ENCODE measurements around the gene CCT7.
"Not testable (repeated sequence)": the region's sequence is repeated elsewhere in the genome, so short reads cannot be mapped to it uniquely, and the experiment has no call there.

The CCT7 gene

DNA sequence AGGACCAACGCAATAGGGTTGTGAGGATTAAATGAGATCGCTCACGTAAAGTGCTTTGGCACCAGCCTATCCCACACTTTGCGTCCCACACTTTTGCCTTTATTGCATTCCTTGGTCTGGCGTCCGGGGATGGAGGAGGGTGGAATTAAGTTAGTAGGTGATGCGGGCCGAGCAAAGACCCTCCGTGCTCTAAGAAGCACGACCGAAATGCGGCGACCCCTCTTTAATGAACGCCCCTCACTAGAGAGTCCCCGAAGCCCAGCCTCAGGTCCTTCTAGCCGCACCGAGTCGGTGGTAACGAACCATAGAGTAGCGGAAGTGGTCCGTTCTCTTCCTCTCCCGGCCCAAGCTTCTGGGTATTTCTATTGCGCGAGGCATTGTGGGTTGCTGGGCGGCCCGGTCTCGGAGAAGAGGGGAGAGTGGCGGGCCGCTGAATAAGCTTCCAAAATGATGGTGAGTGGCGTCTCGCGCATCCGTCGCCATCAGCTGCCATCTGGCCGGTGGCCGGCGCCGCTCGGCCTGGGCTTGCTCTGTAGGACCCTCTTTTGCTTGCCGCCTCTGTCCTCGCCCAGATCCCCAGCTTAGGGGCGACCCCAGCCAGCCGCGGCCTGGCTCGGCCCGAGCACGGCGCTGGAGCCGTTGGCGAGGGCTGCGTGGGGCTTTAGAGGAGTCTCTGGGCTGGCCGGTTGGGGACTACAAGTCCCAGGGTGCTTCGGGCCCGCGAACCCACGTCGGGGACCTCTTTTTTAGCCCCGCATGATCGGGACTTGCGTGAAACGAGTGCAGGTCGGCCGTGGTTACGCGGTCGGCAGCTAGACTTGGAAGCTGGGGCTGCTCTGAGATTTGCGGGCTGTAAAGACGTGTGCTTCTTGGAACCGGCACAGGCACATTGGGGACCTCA, at the start of gene CCT7:
CCT7 (plus strand) TSS at position 377 of the 901 bp plus-strand sequence; CDS start at position 448, 71 bp downstream.
- H3K4me1 ChIP-seq (ENCODE audit: control insufficient read depth, insufficient read depth, low read length, unreplicated experiment): peaks cover 28% of the 10 kb centered on the region
- peak within 1 kb of the TSS; percentile 73 for H3K27ac ChIP-seq (ENCODE audit: low read depth, low read length)
- peaks cover 4% of the 10 kb centered on the region for H3K36me3 ChIP-seq (ENCODE audit: insufficient read depth, low read length)
- H3K4me3 ChIP-seq (ENCODE audit: low read depth, low read length): peak within 1 kb of the TSS; percentile 85
- no peaks in the 10 kb centered on the region for H3K27me3 ChIP-seq (ENCODE audit: insufficient read depth, low read length)
- peaks cover 51% of the 10 kb centered on the region for H3K79me2 ChIP-seq (ENCODE audit: control insufficient read depth, insufficient read depth, low read length, unreplicated experiment)
- H2AFZ ChIP-seq (ENCODE audit: low read length, unreplicated experiment): peak within 1 kb of the TSS; percentile 71

- H3K27ac ChIP-seq (ENCODE audit: low read depth, low read length): no peak overlapping the region
- H3K36me3 ChIP-seq (ENCODE audit: insufficient read depth, low read length): no peaks in the 10 kb centered on the region
- H3K79me2 ChIP-seq (ENCODE audit: control insufficient read depth, insufficient read depth, low read length, unreplicated experiment): no peaks in the 10 kb centered on the region
- peaks cover 60% of the 10 kb centered on the region for H3K27me3 ChIP-seq (ENCODE audit: insufficient read depth, low read length)
- no peaks in the 10 kb centered on the region for H3K4me1 ChIP-seq (ENCODE audit: control insufficient read depth, insufficient read depth, low read length, unreplicated experiment)
- no peak overlapping the region for H2AFZ ChIP-seq (ENCODE audit: low read length, unreplicated experiment)
- no peak overlapping the region for H3K4me3 ChIP-seq (ENCODE audit: low read depth, low read length)
Measured at GRCh38 chr2:73185965-73186364, 48.1 kb upstream of the CCT7 start.

DNA sequence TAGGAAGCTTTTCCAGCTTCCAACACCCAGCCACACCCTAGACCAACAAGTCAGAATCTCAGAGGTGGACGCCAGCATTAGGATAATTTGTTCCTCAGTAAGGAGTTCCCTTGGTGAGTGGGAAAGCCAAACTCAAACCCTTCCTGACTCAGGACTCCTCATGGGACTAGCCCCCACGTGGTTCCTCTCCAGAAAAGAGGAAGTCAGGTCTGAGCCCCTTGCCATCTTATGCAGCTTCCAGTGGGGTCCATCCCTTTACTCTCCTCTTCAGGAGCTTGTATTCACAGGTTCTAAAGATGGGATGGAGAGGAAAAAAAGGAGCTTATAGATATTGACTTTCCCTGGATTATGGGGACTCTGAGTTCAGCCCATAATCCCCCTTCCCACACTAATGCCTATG, 46.6 kb upstream of the CCT7 start:
- Histone ChIP-seq H3K4me1 (ENCODE audit: control insufficient read depth, insufficient read depth, low read length, unreplicated experiment) (no peaks in the 10 kb centered on the region), H3K27me3 (ENCODE audit: insufficient read depth, low read length) (peaks cover 69% of the 10 kb centered on the region), H3K36me3 (ENCODE audit: insufficient read depth, low read length) (no peaks in the 10 kb centered on the region), H3K27ac (ENCODE audit: low read depth, low read length) (no peak overlapping the region), H2AFZ (ENCODE audit: low read length, unreplicated experiment) (no peak overlapping the region), H3K4me3 (ENCODE audit: low read depth, low read length) (no peak overlapping the region), H3K79me2 (ENCODE audit: control insufficient read depth, insufficient read depth, low read length, unreplicated experiment) (no peaks in the 10 kb centered on the region)

GRCh38 chr2:73197579-73197978, 36.5 kb upstream of the CCT7 start:
- peaks cover 59% of the 10 kb centered on the region for H3K27me3 ChIP-seq (ENCODE audit: insufficient read depth, low read length)

GRCh38 chr2:73200281-73200680, 33.8 kb upstream of the CCT7 start:
- H2AFZ ChIP-seq (ENCODE audit: low read length, unreplicated experiment); H3K79me2 ChIP-seq (ENCODE audit: control insufficient read depth, insufficient read depth, low read length, unreplicated experiment); H3K36me3 ChIP-seq (ENCODE audit: insufficient read depth, low read length); H3K27ac ChIP-seq (ENCODE audit: low read depth, low read length); H3K4me1 ChIP-seq (ENCODE audit: control insufficient read depth, insufficient read depth, low read length, unreplicated experiment); H3K4me3 ChIP-seq (ENCODE audit: low read depth, low read length): not testable (repeated sequence)
- H3K27me3 ChIP-seq (ENCODE audit: insufficient read depth, low read length): peaks cover 74% of the 10 kb centered on the region

More at GRCh38 chr2:73197579-73197978, 36.5 kb upstream of the CCT7 start:
- Histone ChIP-seq H3K36me3 (ENCODE audit: insufficient read depth, low read length) (no peaks in the 10 kb centered on the region), H3K4me3 (ENCODE audit: low read depth, low read length) (no peak overlapping the region), H2AFZ (ENCODE audit: low read length, unreplicated experiment) (no peak overlapping the region), H3K4me1 (ENCODE audit: control insufficient read depth, insufficient read depth, low read length, unreplicated experiment) (no peaks in the 10 kb centered on the region), H3K27ac (ENCODE audit: low read depth, low read length) (no peak overlapping the region), H3K79me2 (ENCODE audit: control insufficient read depth, insufficient read depth, low read length, unreplicated experiment) (no peaks in the 10 kb centered on the region)

DNA sequence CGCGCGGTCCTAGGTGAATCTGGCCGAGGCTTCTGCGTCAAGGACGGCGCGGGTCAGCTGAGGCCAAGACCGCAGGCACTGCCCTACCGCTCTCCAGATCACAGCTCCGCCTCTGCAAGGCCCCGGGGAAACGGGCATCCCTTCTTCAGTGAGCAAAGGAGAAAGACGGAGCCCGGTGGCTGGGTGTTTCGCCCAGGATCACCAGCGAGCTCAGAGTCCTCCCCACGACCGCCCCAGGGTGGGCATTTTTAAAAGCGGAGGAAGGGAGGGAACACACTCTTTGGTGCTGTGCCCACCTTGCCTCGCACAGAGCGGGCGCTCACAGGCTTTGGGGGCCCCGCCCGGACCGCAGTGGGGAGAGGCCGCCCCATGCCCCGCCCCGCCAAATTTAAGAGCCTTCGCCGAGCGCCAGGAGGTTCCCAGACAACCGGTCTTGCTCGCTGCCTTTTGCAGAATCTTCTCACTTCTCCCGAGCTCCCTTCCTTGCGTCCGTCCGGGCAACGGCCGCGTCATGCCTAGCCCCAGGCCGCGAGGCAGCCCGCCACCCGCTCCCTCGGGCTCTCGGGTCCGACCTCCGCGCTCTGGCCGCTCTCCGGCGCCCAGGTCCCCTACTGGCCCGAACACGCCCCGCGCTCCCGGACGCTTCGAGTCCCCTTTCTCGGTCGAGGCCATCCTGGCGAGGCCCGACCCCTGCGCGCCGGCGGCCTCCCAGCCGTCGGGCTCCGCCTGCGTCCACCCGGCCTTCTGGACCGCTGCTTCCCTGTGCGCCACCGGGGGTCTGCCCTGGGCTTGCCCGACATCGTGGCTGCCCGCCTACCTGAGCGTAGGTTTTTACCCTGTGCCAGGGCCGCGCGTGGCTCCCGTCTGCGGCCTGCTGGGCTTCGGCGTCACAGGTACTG, 31.7 kb upstream of the CCT7 start, which contains the start of gene NOTO:
NOTO (plus strand) TSS at position 419 of the 899 bp plus-strand sequence; CDS start at position 512, 93 bp downstream.
- H3K27ac ChIP-seq (ENCODE audit: low read depth, low read length): no peak within 1 kb of the TSS
- H2AFZ ChIP-seq (ENCODE audit: low read length, unreplicated experiment): peak within 1 kb of the TSS; percentile 50
- H3K4me3 ChIP-seq (ENCODE audit: low read depth, low read length): peak within 1 kb of the TSS; percentile 52

DNA sequence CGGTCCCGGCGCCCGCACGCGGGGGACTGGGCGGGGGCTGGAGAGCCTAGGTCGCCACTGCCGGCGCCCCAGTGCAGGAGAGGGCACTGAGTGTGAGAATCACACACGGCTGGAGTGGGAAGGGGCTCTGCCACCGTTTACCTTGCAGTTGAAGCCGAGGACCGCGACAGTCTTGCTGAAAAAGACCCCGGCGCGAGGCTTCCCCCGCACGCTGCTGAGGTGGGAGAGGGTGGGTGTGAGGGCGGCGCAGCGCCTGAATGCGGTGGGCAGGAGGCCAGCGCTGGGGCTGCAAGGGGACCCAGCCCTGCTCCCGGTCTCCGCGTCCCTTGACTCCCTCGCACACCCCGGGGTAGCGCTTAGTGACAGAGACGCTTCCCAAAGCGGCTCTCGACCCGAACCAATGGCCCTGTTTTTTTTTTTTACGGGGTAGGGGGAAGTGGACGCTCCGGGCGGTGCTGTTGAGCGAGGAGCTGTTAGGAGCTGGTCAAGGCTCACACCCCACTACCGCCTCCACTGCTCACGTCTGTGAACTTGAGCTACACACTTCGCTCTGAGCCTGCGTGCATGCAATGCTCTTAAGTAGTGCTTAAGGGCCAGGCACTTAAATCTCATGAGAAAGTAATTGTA, 30.9 kb upstream of the CCT7 start:
- H2AFZ ChIP-seq (ENCODE audit: low read length, unreplicated experiment): no peak overlapping the region
- H3K79me2 ChIP-seq (ENCODE audit: control insufficient read depth, insufficient read depth, low read length, unreplicated experiment): no peaks in the 10 kb centered on the region
- no peak overlapping the region for H3K27ac ChIP-seq (ENCODE audit: low read depth, low read length)
- H3K4me1 ChIP-seq (ENCODE audit: control insufficient read depth, insufficient read depth, low read length, unreplicated experiment): no peaks in the 10 kb centered on the region
- no peak overlapping the region for H3K4me3 ChIP-seq (ENCODE audit: low read depth, low read length)
- H3K36me3 ChIP-seq (ENCODE audit: insufficient read depth, low read length): no peaks in the 10 kb centered on the region
- peaks cover 62% of the 10 kb centered on the region for H3K27me3 ChIP-seq (ENCODE audit: insufficient read depth, low read length)

More for the DNA sequence above, 31.7 kb upstream of the CCT7 start, which contains the start of gene NOTO:
- H3K4me1 ChIP-seq (ENCODE audit: control insufficient read depth, insufficient read depth, low read length, unreplicated experiment): no peaks in the 10 kb centered on the region
- H3K27me3 ChIP-seq (ENCODE audit: insufficient read depth, low read length): peaks cover 70% of the 10 kb centered on the region
- no peaks in the 10 kb centered on the region for H3K79me2 ChIP-seq (ENCODE audit: control insufficient read depth, insufficient read depth, low read length, unreplicated experiment)
- H3K36me3 ChIP-seq (ENCODE audit: insufficient read depth, low read length): no peaks in the 10 kb centered on the region

DNA sequence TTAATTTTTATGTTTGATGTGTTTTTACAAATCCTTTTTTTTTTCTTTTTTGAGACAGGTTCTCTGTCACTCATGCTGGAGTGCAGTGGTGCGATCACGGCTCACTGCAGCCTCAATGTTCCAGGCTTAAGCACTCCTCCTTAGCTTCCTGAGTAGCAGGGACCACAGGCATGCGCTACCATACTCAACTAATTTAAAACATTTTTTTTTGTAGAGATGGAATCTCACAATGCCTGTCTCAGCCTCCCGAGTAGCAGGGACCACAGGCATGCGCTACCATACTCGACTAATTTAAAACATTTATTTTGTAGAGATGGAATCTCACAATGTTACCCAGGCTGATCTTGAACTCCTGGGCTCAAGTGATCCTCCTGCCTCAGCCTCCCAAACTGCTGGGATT, 28.5 kb upstream of the CCT7 start:
- no peaks in the 10 kb centered on the region for H3K4me1 ChIP-seq (ENCODE audit: control insufficient read depth, insufficient read depth, low read length, unreplicated experiment)
- H3K36me3 ChIP-seq (ENCODE audit: insufficient read depth, low read length): no peaks in the 10 kb centered on the region
- peaks cover 49% of the 10 kb centered on the region for H3K27me3 ChIP-seq (ENCODE audit: insufficient read depth, low read length)

GRCh38 chr2:73208258-73208657, 25.9 kb upstream of the CCT7 start:
- Histone ChIP-seq H2AFZ (ENCODE audit: low read length, unreplicated experiment) (no peak overlapping the region), H3K27me3 (ENCODE audit: insufficient read depth, low read length) (peaks cover 27% of the 10 kb centered on the region), H3K36me3 (ENCODE audit: insufficient read depth, low read length) (no peaks in the 10 kb centered on the region), H3K4me1 (ENCODE audit: control insufficient read depth, insufficient read depth, low read length, unreplicated experiment) (peaks cover 6% of the 10 kb centered on the region), H3K27ac (ENCODE audit: low read depth, low read length) (no peak overlapping the region), H3K79me2 (ENCODE audit: control insufficient read depth, insufficient read depth, low read length, unreplicated experiment) (no peaks in the 10 kb centered on the region), H3K4me3 (ENCODE audit: low read depth, low read length) (no peak overlapping the region)

More for the DNA sequence above, 28.5 kb upstream of the CCT7 start:
- Histone ChIP-seq H3K4me3 (ENCODE audit: low read depth, low read length) (no peak overlapping the region), H3K79me2 (ENCODE audit: control insufficient read depth, insufficient read depth, low read length, unreplicated experiment) (no peaks in the 10 kb centered on the region), H3K27ac (ENCODE audit: low read depth, low read length) (no peak overlapping the region), H2AFZ (ENCODE audit: low read length, unreplicated experiment) (no peak overlapping the region)

- Histone ChIP-seq H3K36me3 (ENCODE audit: insufficient read depth, low read length) (no peaks in the 10 kb centered on the region), H3K27me3 (ENCODE audit: insufficient read depth, low read length) (peaks cover 15% of the 10 kb centered on the region), H3K4me3 (ENCODE audit: low read depth, low read length) (no peak overlapping the region), H2AFZ (ENCODE audit: low read length, unreplicated experiment) (no peak overlapping the region), H3K4me1 (ENCODE audit: control insufficient read depth, insufficient read depth, low read length, unreplicated experiment) (peaks cover 11% of the 10 kb centered on the region), H3K79me2 (ENCODE audit: control insufficient read depth, insufficient read depth, low read length, unreplicated experiment) (peaks cover 5% of the 10 kb centered on the region), H3K27ac (ENCODE audit: low read depth, low read length) (no peak overlapping the region)
Measured at GRCh38 chr2:73210019-73210418, 24.1 kb upstream of the CCT7 start.

All from ACC112 (cell line).